H1 (cell line): ENCODE measurements around the gene PKDREJ.

Source experiments
- CREB1 ChIP-seq: IDR thresholded peaks from 2 replicates; pipeline ENCODE4 v1.6.1; 2012; ENCODE audit warnings: inconsistent platforms
- CTCF ChIP-seq, 3 experiments: IDR thresholded peaks; 1 replicate in 2 of 3; 2 replicates in 1 of 3; pipeline versions ENCODE4 v1.5.1 to v1.6.1; 2011; ENCODE audit warnings: low read length in 3 of 3, mild to moderate bottlenecking in 3 of 3, inconsistent platforms in 2 of 3, low read depth in 1 of 3, moderate library complexity in 1 of 3; ENCODE audit not compliant: insufficient read depth in 1 of 3; ENCODE audit errors: control extremely low read depth in 1 of 3
- TCF12 ChIP-seq: IDR thresholded peaks from 2 replicates; pipeline ENCODE4 v1.6.1; 2011; ENCODE audit warnings: low read depth, mild to moderate bottlenecking, low read length

GRCh38 chr22:46299101-46299500 is 36.0 kb upstream of the PKDREJ start:
- TF ChIP-seq TCF12 (no peak), CTCF (IDR thresholded peaks at IDR 0.05; ENCODE audit: control extremely low read depth in 1 of 3, insufficient read depth in 1 of 3, low read depth in 1 of 3, low read length in 3 of 3) (no peak), CREB1 (no peak)
